ENCODE results near the gene CLCN1. TPM values are rescaled to one million over a fixed set of nuclear protein-coding genes. Genes with fewer than 3 reads are reported as not detected.

Gene CLCN1
- total and polyA plus RNA-seq, 4 donors = not detected

DNA sequence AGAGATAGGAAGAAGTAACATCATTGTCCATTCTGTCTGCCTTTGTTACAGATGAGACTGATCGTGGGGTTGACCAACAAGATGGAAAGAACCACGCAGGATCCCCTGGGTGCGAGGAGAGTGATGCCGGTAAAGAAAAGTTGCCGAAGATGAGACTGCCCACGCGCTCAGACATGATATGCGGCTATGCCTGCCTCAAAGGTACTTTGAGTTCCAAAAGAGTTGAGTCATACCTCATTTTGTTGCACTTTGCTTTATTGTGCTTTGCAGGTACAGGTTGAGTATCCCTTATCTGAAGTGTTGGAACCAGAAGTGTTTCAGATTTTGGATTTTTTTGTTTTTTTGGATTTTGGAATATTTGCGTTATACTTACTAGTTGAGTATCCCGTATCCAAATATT lies 12.2 kb upstream of the CLCN1 start:
- Histone ChIP-seq H3K4me3 (ENCODE audit: low read length in 2 of 2) (no peak overlapping the region), H3K9me3 (ENCODE audit: control insufficient read depth, low read length) (no peaks in the 10 kb centered on the region), H3K4me1 (ENCODE audit: control insufficient read depth in 1 of 2, insufficient read depth in 2 of 2, low read length in 2 of 2) (no peaks in the 10 kb centered on the region), H3K27me3 (ENCODE audit: control insufficient read depth in 1 of 2, insufficient read depth in 2 of 2, low read length in 1 of 2) (no peaks in the 10 kb centered on the region), H3K36me3 (ENCODE audit: control insufficient read depth in 1 of 2, insufficient read depth in 2 of 2, low read length in 1 of 2) (peaks cover 13 to 21% of the 10 kb centered on the region in 2 donors), H3K27ac (ENCODE audit: low read depth in 1 of 2, low read length in 2 of 2) (no peak overlapping the region)
- no peak for ATAC-seq (ENCODE audit: low FRiP score)
- intact Hi-C loops (cut with DNase I) = loop anchor here (2.0 to 5.0 kb wide), 2 partner anchors 61 to 63 kb away; no protein-coding TSS in a partner anchor
- DNase-seq = no peak
- WGBS, 2 donors = 94 to 97% methylated on average over 10 of the region's 10 CpGs

- no peak overlapping the region for H3K4me3 ChIP-seq (ENCODE audit: low read length in 2 of 2)
- peaks cover 13 to 21% of the 10 kb centered on the region in 2 donors for H3K36me3 ChIP-seq (ENCODE audit: control insufficient read depth in 1 of 2, insufficient read depth in 2 of 2, low read length in 1 of 2)
- intact Hi-C loops (cut with DNase I) = loop anchor here (2.0 to 5.0 kb wide), 2 partner anchors 63 to 64 kb away; no protein-coding TSS in a partner anchor
- H3K4me1 ChIP-seq (ENCODE audit: control insufficient read depth in 1 of 2, insufficient read depth in 2 of 2, low read length in 2 of 2) = no peaks in the 10 kb centered on the region
- 87 to 88% methylated on average over 6 of the region's 6 CpGs for WGBS, 2 donors
- no peak for ATAC-seq (ENCODE audit: low FRiP score)
- no peak for DNase-seq
- H3K9me3 ChIP-seq (ENCODE audit: control insufficient read depth, low read length) = no peaks in the 10 kb centered on the region
- no peak overlapping the region for H3K27ac ChIP-seq (ENCODE audit: low read depth in 1 of 2, low read length in 2 of 2)
- H3K27me3 ChIP-seq (ENCODE audit: control insufficient read depth in 1 of 2, insufficient read depth in 2 of 2, low read length in 1 of 2) = no peaks in the 10 kb centered on the region
Observed at GRCh38 chr7:143304938-143305337, 11.0 kb upstream of the CLCN1 start.

- intact Hi-C loops (cut with DNase I) = loop anchor here in 1 of 2 donors (2.0 kb wide), 1 partner anchor 65 kb away; no protein-coding TSS in a partner anchor
- ATAC-seq (ENCODE audit: low FRiP score) = peak; percentile 62
- H3K4me1 ChIP-seq (ENCODE audit: control insufficient read depth in 1 of 2, insufficient read depth in 2 of 2, low read length in 2 of 2) = no peaks in the 10 kb centered on the region
- H3K36me3 ChIP-seq (ENCODE audit: control insufficient read depth in 1 of 2, insufficient read depth in 2 of 2, low read length in 1 of 2) = peaks cover 13 to 18% of the 10 kb centered on the region in 2 donors
- H3K27me3 ChIP-seq (ENCODE audit: control insufficient read depth in 1 of 2, insufficient read depth in 2 of 2, low read length in 1 of 2) = no peaks in the 10 kb centered on the region
- 57 to 60% methylated on average over 10 of the region's 10 CpGs for WGBS, 2 donors
- no peak overlapping the region for H3K4me3 ChIP-seq (ENCODE audit: low read length in 2 of 2)
- peak; percentile 71 to 88 for DNase-seq
- no peaks in the 10 kb centered on the region for H3K9me3 ChIP-seq (ENCODE audit: control insufficient read depth, low read length)
- H3K27ac ChIP-seq (ENCODE audit: low read depth in 1 of 2, low read length in 2 of 2) = no peak overlapping the region
Observed at GRCh38 chr7:143305423-143306070, 10.4 kb upstream of the CLCN1 start.

GRCh38 chr7:143308632-143309031 lies 7.3 kb upstream of the CLCN1 start:
- Histone ChIP-seq H3K4me1 (ENCODE audit: control insufficient read depth in 1 of 2, insufficient read depth in 2 of 2, low read length in 2 of 2) (no peaks in the 10 kb centered on the region), H3K4me3 (ENCODE audit: low read length in 2 of 2) (no peak overlapping the region), H3K27me3 (ENCODE audit: control insufficient read depth in 1 of 2, insufficient read depth in 2 of 2, low read length in 1 of 2) (no peaks in the 10 kb centered on the region), H3K27ac (ENCODE audit: low read depth in 1 of 2, low read length in 2 of 2) (no peak overlapping the region), H3K9me3 (ENCODE audit: control insufficient read depth, low read length) (no peaks in the 10 kb centered on the region), H3K36me3 (ENCODE audit: control insufficient read depth in 1 of 2, insufficient read depth in 2 of 2, low read length in 1 of 2) (peaks cover 6 to 13% of the 10 kb centered on the region in 2 donors)
- intact Hi-C loops (cut with DNase I) = no loop called here
- no peak for ATAC-seq (ENCODE audit: low FRiP score)
- no peak for DNase-seq
- 94 to 100% methylated on average over 2 of the region's 2 CpGs for WGBS, 2 donors

DNA sequence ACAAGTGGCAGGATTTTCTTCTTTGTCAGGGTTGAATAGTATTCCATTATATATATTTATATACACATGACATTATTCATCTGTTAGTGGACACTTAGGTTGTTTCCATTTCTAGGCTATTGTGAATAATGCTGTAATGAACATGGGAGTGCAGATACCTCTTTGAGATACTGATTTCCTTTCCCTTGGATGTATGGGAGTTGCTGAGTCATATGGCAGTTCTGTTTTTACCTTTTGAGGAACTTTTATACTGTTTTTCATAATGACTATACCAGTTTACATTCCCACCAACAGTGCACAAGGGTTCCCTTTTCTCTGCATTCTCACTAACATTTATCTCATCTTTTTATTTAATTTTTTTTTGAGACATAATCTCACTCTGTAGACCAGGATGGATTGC lies 1.8 kb upstream of the CLCN1 start:
- no peak for ATAC-seq (ENCODE audit: low FRiP score)
- DNase-seq = no peak
- intact Hi-C loops (cut with DNase I) = no loop called here
- Histone ChIP-seq H3K27me3 (ENCODE audit: control insufficient read depth in 1 of 2, insufficient read depth in 2 of 2, low read length in 1 of 2) (no peaks in the 10 kb centered on the region), H3K36me3 (ENCODE audit: control insufficient read depth in 1 of 2, insufficient read depth in 2 of 2, low read length in 1 of 2) (no peaks in the 10 kb centered on the region), H3K4me1 (ENCODE audit: control insufficient read depth in 1 of 2, insufficient read depth in 2 of 2, low read length in 2 of 2) (no peaks in the 10 kb centered on the region), H3K4me3 (ENCODE audit: low read length in 2 of 2) (no peak overlapping the region), H3K9me3 (ENCODE audit: control insufficient read depth, low read length) (no peaks in the 10 kb centered on the region), H3K27ac (ENCODE audit: low read depth in 1 of 2, low read length in 2 of 2) (no peak overlapping the region)

DNA sequence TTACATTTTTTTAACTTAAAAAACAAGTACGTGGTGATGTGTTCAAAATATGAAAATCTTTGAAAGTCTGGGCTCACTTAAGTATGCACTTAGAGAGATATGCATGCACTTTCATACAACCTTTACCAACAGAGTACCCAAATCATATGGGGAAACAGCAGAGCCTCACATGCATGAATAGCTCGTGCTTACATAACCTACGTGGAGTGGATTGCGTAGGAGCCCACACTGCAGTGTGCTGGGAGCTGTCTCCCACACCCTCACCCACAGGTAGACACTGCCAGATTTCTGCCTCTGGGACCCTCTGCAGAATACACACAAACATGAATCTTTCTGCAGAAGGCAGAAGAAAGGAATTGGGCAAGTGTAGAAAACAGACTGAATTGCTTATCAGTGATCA lies 581 bp downstream of the CLCN1 start:
- 84 to 92% methylated on average over 4 of the region's 4 CpGs for WGBS, 2 donors
- Histone ChIP-seq H3K36me3 (ENCODE audit: control insufficient read depth in 1 of 2, insufficient read depth in 2 of 2, low read length in 1 of 2) (no peaks in the 10 kb centered on the region), H3K9me3 (ENCODE audit: control insufficient read depth, low read length) (no peaks in the 10 kb centered on the region), H3K27me3 (ENCODE audit: control insufficient read depth in 1 of 2, insufficient read depth in 2 of 2, low read length in 1 of 2) (no peaks in the 10 kb centered on the region), H3K4me1 (ENCODE audit: control insufficient read depth in 1 of 2, insufficient read depth in 2 of 2, low read length in 2 of 2) (no peaks in the 10 kb centered on the region), H3K4me3 (ENCODE audit: low read length in 2 of 2) (no peak overlapping the region), H3K27ac (ENCODE audit: low read depth in 1 of 2, low read length in 2 of 2) (no peak overlapping the region)
- ATAC-seq (ENCODE audit: low FRiP score) (no peak), DNase-seq (no peak)
- intact Hi-C loops (cut with DNase I) = no loop called here

DNA sequence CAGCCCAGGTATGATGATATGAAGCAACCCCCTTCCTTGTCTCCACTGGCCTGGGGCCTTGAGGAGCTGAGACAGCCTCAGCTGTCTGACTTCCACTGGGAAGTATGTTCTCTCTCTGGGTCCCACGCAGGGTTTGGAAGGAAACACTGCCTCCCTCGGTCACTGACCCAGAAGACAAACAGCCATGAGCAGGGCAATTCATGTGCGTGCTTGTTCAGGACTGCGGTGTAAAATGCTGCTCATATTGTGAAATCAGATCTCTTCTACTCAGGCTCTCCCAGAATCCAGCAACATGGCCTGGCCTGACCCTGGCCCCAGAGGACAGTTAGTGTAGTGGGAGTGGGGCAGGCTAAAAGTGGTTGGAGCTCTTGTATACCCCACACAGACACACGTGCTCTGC lies 2.8 kb downstream of the CLCN1 start:
- no peak overlapping the region for H3K27ac ChIP-seq (ENCODE audit: low read depth in 1 of 2, low read length in 2 of 2)
- DNase-seq (no peak), ATAC-seq (ENCODE audit: low FRiP score) (peak; percentile 19)
- no peaks in the 10 kb centered on the region for H3K27me3 ChIP-seq (ENCODE audit: control insufficient read depth in 1 of 2, insufficient read depth in 2 of 2, low read length in 1 of 2)
- H3K4me1 ChIP-seq (ENCODE audit: control insufficient read depth in 1 of 2, insufficient read depth in 2 of 2, low read length in 2 of 2) = no peaks in the 10 kb centered on the region
- no peak overlapping the region for H3K4me3 ChIP-seq (ENCODE audit: low read length in 2 of 2)
- intact Hi-C loops (cut with DNase I) = no loop called here
- 60% methylated on average over 5 of the region's 5 CpGs for WGBS, 2 donors
- H3K9me3 ChIP-seq (ENCODE audit: control insufficient read depth, low read length) = no peaks in the 10 kb centered on the region
- H3K36me3 ChIP-seq (ENCODE audit: control insufficient read depth in 1 of 2, insufficient read depth in 2 of 2, low read length in 1 of 2) = no peaks in the 10 kb centered on the region

- no peaks in the 10 kb centered on the region for H3K27me3 ChIP-seq (ENCODE audit: control insufficient read depth in 1 of 2, insufficient read depth in 2 of 2, low read length in 1 of 2)
- no peak for ATAC-seq (ENCODE audit: low FRiP score)
- no peaks in the 10 kb centered on the region for H3K4me1 ChIP-seq (ENCODE audit: control insufficient read depth in 1 of 2, insufficient read depth in 2 of 2, low read length in 2 of 2)
- intact Hi-C loops (cut with DNase I) = loop anchor here in 1 of 2 donors (5.0 kb wide), 1 partner anchor 97 kb away; no protein-coding TSS in a partner anchor
- DNase-seq = no peak
- 49 to 56% methylated on average over 9 of the region's 9 CpGs for WGBS, 2 donors
- no peaks in the 10 kb centered on the region for H3K9me3 ChIP-seq (ENCODE audit: control insufficient read depth, low read length)
- no peaks in the 10 kb centered on the region for H3K36me3 ChIP-seq (ENCODE audit: control insufficient read depth in 1 of 2, insufficient read depth in 2 of 2, low read length in 1 of 2)
- no peak overlapping the region for H3K27ac ChIP-seq (ENCODE audit: low read depth in 1 of 2, low read length in 2 of 2)
- H3K4me3 ChIP-seq (ENCODE audit: low read length in 2 of 2) = no peak overlapping the region
Observed at GRCh38 chr7:143320620-143321019, 4.7 kb downstream of the CLCN1 start.

GRCh38 chr7:143321242-143321641 lies 5.3 kb downstream of the CLCN1 start:
- H3K4me3 ChIP-seq (ENCODE audit: low read length in 2 of 2) = no peak overlapping the region
- 95 to 98% methylated on average over 10 of the region's 10 CpGs for WGBS, 2 donors
- H3K27ac ChIP-seq (ENCODE audit: low read depth in 1 of 2, low read length in 2 of 2) = no peak overlapping the region
- ATAC-seq (ENCODE audit: low FRiP score) (no peak), DNase-seq (no peak)
- no peaks in the 10 kb centered on the region for H3K4me1 ChIP-seq (ENCODE audit: control insufficient read depth in 1 of 2, insufficient read depth in 2 of 2, low read length in 2 of 2)
- no peaks in the 10 kb centered on the region for H3K9me3 ChIP-seq (ENCODE audit: control insufficient read depth, low read length)
- no peaks in the 10 kb centered on the region for H3K27me3 ChIP-seq (ENCODE audit: control insufficient read depth in 1 of 2, insufficient read depth in 2 of 2, low read length in 1 of 2)
- H3K36me3 ChIP-seq (ENCODE audit: control insufficient read depth in 1 of 2, insufficient read depth in 2 of 2, low read length in 1 of 2) = no peaks in the 10 kb centered on the region
- intact Hi-C loops (cut with DNase I) = loop anchor here in 1 of 2 donors (5.0 kb wide), 1 partner anchor 96 kb away; no protein-coding TSS in a partner anchor

Measured in aorta (tissue), 5 donors.